AG04450 (cell line): ENCODE data around the gene GPR150. TPM values are rescaled to one million over a fixed set of nuclear protein-coding genes. Genes with fewer than 3 reads are reported as not detected.
A peak's percentile ranks its signal among the peaks of the same experiment; 100 is the strongest.

ENCODE experiments used
- CTCF ChIA-PET: fragments of 300-600, 350-600 bp; formaldehyde crosslinking; extraction: SDS; loops from one replicate; lab custom pipeline; 2022; ENCODE audit warnings: antibody characterized with exemption, inconsistent platforms; lab: Charles Lee
- POLR2A ChIA-PET: fragments of 350-600 bp; formaldehyde crosslinking; extraction: SDS; loops from one replicate; lab custom pipeline; 2021; ENCODE audit warnings: antibody characterized with exemption, inconsistent platforms; lab: Yijun Ruan, JAX
- DNase-seq: peaks from one replicate; pipeline ENCODE4 v3.0.0-alpha.2; 2011; ENCODE audit warnings: low read depth, low spot score
- H3K27ac ChIP-seq: one replicate; pipeline ENCODE4 v1.5.1; 2012; ENCODE audit warnings: low read depth, low read length, control low read depth
- H3K27me3 ChIP-seq: one replicate; pipeline ENCODE4 v1.6.0; 2012; ENCODE audit warnings: low read length; ENCODE audit not compliant: control insufficient read depth, insufficient read depth
- H3K4me3 ChIP-seq: 2 replicates; pipeline ENCODE4 v1.5.1; 2011; ENCODE audit warnings: mild to moderate bottlenecking, low read depth, low read length, control low read depth
- H3K9me3 ChIP-seq: 2 replicates; pipeline ENCODE4 v1.5.1; 2012; ENCODE audit warnings: low read length; ENCODE audit not compliant: control insufficient read depth, insufficient read depth
- polyA plus RNA-seq: library from polyadenylated mRNA; depleted of rRNA; stranded (reverse); fragments of >200 nt; gene quantifications from 2 replicates; pipeline ENCODE4 v1.2.3, GENCODE V29; 2011
- TF ChIP-seq, protein P1 (sequence below): IDR thresholded peaks from 2 replicates; pipeline ENCODE4 v1.5.1; 2011; ENCODE audit warnings: low read depth, low read length, control low read depth, inconsistent platforms

Gene GPR150
- polyA plus RNA-seq, 1 experiment: 0.17 TPM

DNA sequence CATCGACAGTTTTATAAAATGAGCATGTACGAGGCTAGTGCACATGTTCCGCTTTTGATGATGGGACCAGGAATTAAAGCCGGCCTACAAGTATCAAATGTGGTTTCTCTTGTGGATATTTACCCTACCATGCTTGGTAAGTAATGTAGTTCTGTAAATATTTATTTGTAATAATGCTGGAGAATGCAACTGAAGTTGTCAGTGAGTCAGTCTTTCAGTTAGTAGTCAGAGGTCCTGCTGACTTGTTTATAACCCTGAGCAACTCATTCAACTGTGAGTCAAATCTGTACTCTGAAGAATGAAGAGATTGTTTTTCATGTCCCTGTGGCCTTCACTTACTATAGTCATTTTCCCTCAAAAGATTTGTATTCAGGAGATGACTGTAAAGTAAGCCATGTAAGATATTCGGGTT lies 28.4 kb upstream of the GPR150 start:
- H3K27ac ChIP-seq: no peak overlapping the region

DNA sequence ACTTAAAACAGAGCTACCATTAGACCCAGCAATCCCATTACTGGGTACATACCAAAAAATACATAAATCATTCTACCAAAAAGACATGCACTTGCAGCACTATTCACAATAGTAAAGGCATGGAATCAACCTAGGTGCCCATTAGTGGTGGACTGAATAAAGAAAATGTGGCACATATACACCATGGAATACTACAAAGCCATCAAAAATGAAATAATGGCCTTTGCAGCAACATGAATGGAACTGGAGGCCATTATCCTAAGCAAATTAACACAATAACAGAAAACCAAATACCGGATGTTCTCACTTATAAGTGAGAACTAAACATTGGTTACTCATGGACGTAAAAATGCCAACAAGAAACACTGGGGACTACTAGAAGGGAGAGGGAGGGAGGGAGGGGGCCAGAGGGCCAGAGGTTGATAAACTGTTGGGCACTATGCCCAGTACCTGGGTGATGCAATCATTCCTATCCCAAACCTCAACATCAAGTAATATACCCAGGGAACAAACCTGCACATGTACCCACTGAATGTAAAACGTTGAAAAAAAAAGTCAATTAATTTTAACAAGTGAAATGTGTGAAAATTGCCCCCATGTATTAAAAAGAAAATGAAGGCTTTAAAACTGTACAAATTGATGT lies 24.5 kb upstream of the GPR150 start:
- no peak overlapping the region for H3K27ac ChIP-seq
- H3K9me3 ChIP-seq: no peaks in the 10 kb centered on the region
- no peaks in the 10 kb centered on the region for H3K27me3 ChIP-seq
- TF ChIP-seq, protein P1, sequence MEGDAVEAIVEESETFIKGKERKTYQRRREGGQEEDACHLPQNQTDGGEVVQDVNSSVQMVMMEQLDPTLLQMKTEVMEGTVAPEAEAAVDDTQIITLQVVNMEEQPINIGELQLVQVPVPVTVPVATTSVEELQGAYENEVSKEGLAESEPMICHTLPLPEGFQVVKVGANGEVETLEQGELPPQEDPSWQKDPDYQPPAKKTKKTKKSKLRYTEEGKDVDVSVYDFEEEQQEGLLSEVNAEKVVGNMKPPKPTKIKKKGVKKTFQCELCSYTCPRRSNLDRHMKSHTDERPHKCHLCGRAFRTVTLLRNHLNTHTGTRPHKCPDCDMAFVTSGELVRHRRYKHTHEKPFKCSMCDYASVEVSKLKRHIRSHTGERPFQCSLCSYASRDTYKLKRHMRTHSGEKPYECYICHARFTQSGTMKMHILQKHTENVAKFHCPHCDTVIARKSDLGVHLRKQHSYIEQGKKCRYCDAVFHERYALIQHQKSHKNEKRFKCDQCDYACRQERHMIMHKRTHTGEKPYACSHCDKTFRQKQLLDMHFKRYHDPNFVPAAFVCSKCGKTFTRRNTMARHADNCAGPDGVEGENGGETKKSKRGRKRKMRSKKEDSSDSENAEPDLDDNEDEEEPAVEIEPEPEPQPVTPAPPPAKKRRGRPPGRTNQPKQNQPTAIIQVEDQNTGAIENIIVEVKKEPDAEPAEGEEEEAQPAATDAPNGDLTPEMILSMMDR: no peak
- DNase-seq: no peak
- H3K4me3 ChIP-seq: no peak overlapping the region
- CTCF ChIA-PET: no interaction called here
- POLR2A ChIA-PET: no interaction called here

More for the DNA sequence above, 28.4 kb upstream of the GPR150 start:
- TF ChIP-seq, protein P1: no peak
- CTCF ChIA-PET: no interaction called here
- H3K4me3 ChIP-seq: no peak overlapping the region
- H3K27me3 ChIP-seq: no peaks in the 10 kb centered on the region
- POLR2A ChIA-PET: no interaction called here
- peak; percentile 43 for DNase-seq
- no peaks in the 10 kb centered on the region for H3K9me3 ChIP-seq

- no peak for DNase-seq
- Histone ChIP-seq H3K9me3 (no peaks in the 10 kb centered on the region), H3K4me3 (no peak overlapping the region), H3K27ac (no peak overlapping the region), H3K27me3 (no peaks in the 10 kb centered on the region)
- TF ChIP-seq, protein P1: no peak
- POLR2A ChIA-PET: no interaction called here
- CTCF ChIA-PET: no interaction called here
Measured at GRCh38 chr5:95599252-95599651, 20.6 kb upstream of the GPR150 start.

- POLR2A ChIA-PET: interaction anchor here (0.6 to 1.0 kb wide), 2 partner anchors 37 to 935 kb away, joined by 3 to 4 read pairs; no protein-coding TSS in a partner anchor
- no peaks in the 10 kb centered on the region for H3K9me3 ChIP-seq
- TF ChIP-seq, protein P1: no peak
- CTCF ChIA-PET: no interaction called here
- H3K27me3 ChIP-seq: no peaks in the 10 kb centered on the region
- DNase-seq: peak; percentile 44
- no peak overlapping the region for H3K4me3 ChIP-seq
- no peak overlapping the region for H3K27ac ChIP-seq
Measured at GRCh38 chr5:95600557-95600956, 19.3 kb upstream of the GPR150 start.

- POLR2A ChIA-PET: no interaction called here
- TF ChIP-seq, protein P1: no peak
- Histone ChIP-seq H3K27me3 (no peaks in the 10 kb centered on the region), H3K27ac (no peak overlapping the region), H3K9me3 (no peaks in the 10 kb centered on the region), H3K4me3 (no peak overlapping the region)
- no peak for DNase-seq
- CTCF ChIA-PET: no interaction called here
Measured at GRCh38 chr5:95605786-95606185, 14.1 kb upstream of the GPR150 start.
